Endothelial cell of umbilical vein (primary cell): ENCODE data around the gene AKT1.

Experiments used
- CTCF ChIP-seq, 2 donors: IDR thresholded peaks; 1 replicate in 1 of 2; 2 replicates in 1 of 2; pipeline ENCODE4 v1.5.1; 2011; ENCODE audit warnings: low read length in 2 of 2, mild to moderate bottlenecking in 2 of 2, moderate library complexity in 2 of 2, control low read depth in 1 of 2, inconsistent platforms in 1 of 2, low read depth in 1 of 2; ENCODE audit not compliant: insufficient read depth in 1 of 2; ENCODE audit errors: extremely low read depth in 1 of 2
- EZH2 ChIP-seq: IDR thresholded peaks from 2 replicates; pipeline ENCODE4 v1.6.1; 2012; ENCODE audit warnings: borderline replicate concordance, low read depth, mild to moderate bottlenecking, moderate library complexity, low read length, inconsistent platforms; ENCODE audit not compliant: severe bottlenecking
- FOS ChIP-seq: IDR thresholded peaks from 2 replicates; pipeline ENCODE4 v1.6.1; 2011; ENCODE audit warnings: mild to moderate bottlenecking, low read length, moderate library complexity, borderline replicate concordance; ENCODE audit not compliant: insufficient read depth
- GATA2 ChIP-seq: IDR thresholded peaks from 2 replicates; pipeline ENCODE4 v1.7.0; 2011; ENCODE audit warnings: low read depth, mild to moderate bottlenecking, moderate library complexity, mixed read lengths, low read length; ENCODE audit not compliant: insufficient read length, insufficient read depth
- JUN ChIP-seq: IDR thresholded peaks from 2 replicates; pipeline ENCODE4 v1.6.1; 2011; ENCODE audit warnings: borderline replicate concordance, low read depth; ENCODE audit not compliant: insufficient read length, insufficient read depth
- MAX ChIP-seq: IDR thresholded peaks from 2 replicates; pipeline ENCODE4 v1.6.1; 2011; ENCODE audit not compliant: insufficient read depth, insufficient read length
- MYC ChIP-seq: IDR thresholded peaks from one replicate; pipeline ENCODE4 v1.6.1; 2011; ENCODE audit warnings: mild to moderate bottlenecking, low read depth, low read length
- POLR2A ChIP-seq: IDR thresholded peaks from 2 replicates; pipeline ENCODE4 v1.6.1; 2012; ENCODE audit warnings: low read depth, mild to moderate bottlenecking, control low read depth, low read length
- POLR2AphosphoS5 ChIP-seq: IDR thresholded peaks from 2 replicates; pipeline ENCODE4 v1.6.1; 2012; ENCODE audit warnings: low read depth, mild to moderate bottlenecking, control low read depth, low read length, moderate library complexity; ENCODE audit not compliant: insufficient read depth

- TF ChIP-seq CTCF (IDR thresholded peaks at IDR 0.05; ENCODE audit: extremely low read depth in 1 of 2, insufficient read depth in 1 of 2, low read depth in 1 of 2, low read length in 2 of 2) (no peak), POLR2A (no peak), EZH2 (no peak), POLR2AphosphoS5 (no peak), MYC (no peak), JUN (no peak), GATA2 (no peak), FOS (no peak), MAX (no peak)
Measured at GRCh38 chr14:104794631-104794992, 936 bp downstream of the AKT1 start.
